GM21825 (cell line): ENCODE results near the gene STOX2.

ENCODE experiments used
- ATAC-seq: cut with Tn5 transposase; IDR thresholded peaks from one replicate; pipeline ENCODE4 v1.9.1; 2021; ENCODE audit warnings: mild to moderate bottlenecking, moderate library complexity; ENCODE audit not compliant: unreplicated experiment

The STOX2 gene

GRCh38 chr4:183889190-183889589, 15.9 kb upstream of the STOX2 start:
- ATAC-seq: no peak

- no peak for ATAC-seq
These were observed 7.9 kb upstream of the STOX2 start for GRCh38 chr4:183897193-183897592.

GRCh38 chr4:183898456-183898855, 6.7 kb upstream of the STOX2 start:
- no peak for ATAC-seq

GRCh38 chr4:183903021-183903760, 1.9 kb upstream of the STOX2 start:
- ATAC-seq: no peak

- no peak for ATAC-seq
These were observed 734 bp downstream of the STOX2 start for GRCh38 chr4:183905593-183906488.

DNA sequence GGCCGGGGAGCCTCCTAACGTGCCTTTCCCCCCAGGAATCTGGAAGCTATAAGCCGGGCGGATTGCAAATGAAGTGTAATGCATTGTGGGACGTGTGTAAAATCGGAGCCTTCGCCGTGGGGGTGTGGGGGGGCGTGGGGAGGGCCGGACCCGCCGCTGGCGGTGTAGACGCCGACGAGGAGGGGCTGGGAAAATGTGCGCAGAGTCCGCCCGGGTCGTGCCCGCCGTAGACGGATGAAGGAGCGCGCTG, 1.3 kb downstream of the STOX2 start:
- no peak for ATAC-seq

DNA sequence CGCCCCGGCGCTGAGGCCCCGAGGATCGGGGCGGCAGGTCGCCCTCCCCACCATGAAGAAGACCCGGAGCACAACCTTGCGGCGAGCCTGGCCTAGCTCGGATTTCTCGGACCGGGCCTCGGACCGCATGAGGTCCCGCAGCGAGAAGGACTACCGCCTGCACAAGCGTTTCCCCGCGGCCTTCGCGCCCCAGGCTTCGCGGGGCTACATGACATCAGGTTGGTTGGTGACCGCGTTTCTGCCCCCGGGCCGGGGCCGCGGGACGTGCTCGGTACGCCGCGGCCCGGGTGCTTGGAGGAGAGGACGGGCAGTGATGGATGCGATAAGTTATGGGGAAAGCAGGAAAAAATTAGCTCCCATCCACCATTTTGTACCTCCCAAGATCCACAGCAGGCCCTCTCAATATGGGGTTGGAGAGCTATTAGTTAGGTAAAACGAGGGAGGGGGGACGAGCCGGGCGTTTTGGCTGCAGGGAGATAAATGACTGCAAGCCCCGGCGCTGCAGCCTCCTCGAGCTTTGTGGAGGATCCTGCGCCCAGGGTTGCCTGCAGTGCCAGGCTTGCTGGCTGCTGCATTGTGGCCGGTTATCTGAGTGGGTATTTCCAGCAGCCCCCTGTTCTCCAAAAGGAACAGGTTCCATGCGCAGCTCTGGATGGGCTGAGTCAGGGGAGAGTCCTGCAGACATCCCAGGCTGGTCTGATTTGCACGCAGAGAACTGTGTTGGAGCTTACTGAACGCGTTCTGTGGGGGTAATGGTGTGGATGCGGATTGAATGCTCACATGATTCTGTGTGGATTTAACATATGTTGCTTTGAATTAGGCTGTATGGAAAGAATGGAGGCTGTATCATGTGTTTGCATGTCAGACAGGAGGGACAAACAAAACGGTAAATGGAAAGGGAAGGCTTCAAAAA, 1.9 kb downstream of the STOX2 start:
- ATAC-seq: no peak

DNA sequence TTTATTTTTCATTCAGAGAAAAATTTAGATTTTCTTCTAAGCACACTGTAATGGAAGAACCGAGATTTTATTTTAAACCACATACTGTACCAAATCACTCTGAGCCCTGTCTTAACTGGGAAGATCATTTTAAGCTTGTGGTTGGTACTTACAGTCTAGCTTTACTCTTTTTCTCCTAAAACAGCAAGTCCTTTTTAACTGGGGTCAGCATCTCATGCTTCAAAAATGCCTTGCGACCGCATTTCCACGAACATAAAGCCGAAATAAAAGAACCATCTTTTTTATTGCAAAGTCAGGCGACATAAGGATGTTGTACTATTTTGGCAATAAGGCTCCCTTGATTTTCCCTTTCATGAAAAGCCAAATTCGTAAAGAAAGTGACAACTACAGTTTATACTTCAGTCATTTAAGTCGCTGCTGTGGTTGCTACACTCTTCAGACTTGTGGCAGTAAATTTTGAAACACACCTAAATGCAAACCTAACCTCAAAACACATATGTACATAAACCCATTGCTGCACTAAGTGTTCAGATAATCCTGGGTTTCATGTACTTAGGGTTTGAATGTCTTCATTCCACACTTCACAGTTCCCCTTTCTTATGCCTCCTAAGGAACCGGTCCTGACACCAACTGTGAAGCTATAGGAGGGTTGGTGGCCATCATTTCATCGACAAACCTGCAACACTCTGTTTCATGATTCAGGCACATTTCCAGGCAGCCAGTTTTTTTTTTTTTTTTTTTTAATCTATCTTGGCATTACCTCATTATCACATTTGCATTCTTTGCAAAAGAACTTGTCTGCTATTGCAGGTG, 3.0 kb downstream of the STOX2 start:
- no peak for ATAC-seq

DNA sequence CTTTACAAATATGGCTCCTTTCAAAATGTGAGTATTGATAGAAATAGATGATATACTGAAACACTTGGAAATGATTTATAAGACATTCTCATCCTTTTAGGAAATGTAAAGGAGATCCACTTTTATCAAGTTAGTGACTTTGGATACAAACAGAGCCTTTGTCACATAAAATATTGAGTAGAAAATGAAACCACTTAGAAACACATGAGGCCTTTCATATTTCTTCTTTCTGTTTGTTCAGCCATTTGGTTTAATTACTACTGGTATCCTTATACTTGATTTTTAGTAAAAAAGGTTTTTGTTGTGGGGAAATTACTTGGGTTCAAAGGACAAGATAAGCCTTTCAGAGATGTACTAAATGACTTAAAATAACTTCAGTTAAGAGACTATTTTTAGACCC, 4.1 kb downstream of the STOX2 start:
- no peak for ATAC-seq

DNA sequence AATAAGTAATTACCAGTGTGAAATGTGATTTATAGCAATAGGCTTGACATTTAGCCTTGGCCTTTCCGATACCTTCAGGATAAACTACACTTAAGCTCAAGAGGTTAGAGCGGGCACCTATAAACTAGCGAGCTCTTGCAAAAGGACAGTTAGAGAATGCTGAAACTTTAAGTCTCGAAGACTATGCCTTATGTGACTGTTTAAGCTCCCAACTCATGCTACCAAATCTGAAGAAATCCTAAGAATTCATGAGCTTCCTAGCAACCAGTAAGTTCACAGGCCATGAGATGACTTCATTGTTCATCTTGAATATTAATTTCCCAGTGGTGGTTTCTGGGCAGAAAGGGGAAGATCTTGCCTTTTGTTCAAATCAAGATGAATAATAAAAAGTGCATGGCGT, 4.7 kb downstream of the STOX2 start:
- no peak for ATAC-seq

- ATAC-seq: no peak
These were observed 7.5 kb downstream of the STOX2 start for GRCh38 chr4:183912585-183912984.

DNA sequence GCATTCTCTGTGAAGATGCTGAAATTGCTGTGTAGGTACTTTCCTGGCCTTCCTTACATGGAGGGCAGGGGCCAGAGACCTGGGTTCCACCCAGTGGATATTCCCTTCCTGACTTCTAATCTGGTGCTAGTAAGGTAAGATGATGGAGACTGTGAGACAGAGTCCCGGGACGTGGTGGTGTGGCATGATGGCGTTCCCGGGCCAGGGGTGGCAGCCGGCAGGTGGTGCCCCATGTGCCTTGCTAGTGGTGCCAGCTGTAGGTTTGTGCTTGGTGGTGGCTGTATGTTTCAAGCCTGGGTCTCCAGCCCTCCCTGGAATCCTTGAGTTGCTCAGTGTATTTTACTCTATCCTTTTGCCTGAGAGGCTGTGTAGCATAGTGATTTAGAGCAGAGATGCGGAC, 10.9 kb downstream of the STOX2 start:
- ATAC-seq: no peak

GRCh38 chr4:183918696-183919095, 13.6 kb downstream of the STOX2 start:
- no peak for ATAC-seq

DNA sequence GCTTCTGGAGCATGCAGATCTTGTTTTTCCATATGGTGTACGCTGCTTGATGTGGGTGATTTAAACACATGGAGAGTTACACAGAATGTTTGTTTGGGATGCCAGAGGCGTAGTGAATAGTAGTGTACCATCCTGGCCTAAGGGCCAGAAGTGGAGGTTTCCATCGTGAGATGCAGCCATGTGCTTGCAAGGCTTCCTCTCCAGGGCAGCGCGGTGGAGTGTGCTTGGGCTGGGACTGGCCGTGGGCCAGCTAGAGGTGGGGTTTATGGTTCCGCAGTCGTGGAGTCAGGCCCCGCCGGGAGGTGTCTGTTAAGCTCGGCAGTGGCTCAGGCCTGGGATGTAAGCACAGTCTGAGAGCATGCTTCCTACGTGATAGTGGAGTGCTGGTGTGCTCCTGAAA, 14.0 kb downstream of the STOX2 start:
- no peak for ATAC-seq

GRCh38 chr4:183920512-183920911, 15.4 kb downstream of the STOX2 start:
- no peak for ATAC-seq

DNA sequence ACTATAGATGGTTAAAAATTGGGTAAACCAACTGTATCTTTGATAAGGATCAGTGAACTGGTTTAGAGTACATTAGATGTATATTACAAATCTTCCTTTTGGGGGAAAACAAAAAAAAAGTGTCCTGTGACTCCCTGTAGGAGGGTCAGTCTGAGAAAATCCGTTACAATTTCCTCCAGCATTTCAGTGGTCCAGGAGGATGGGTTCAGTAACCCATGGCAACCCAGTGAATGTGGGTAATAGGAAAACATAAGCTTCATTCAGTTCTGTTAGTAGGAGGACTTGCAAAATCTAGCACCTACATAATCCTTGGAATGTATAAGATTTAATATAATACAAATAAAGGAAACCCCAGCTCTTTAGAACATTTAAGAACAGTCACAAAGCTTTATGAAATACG, 16.2 kb downstream of the STOX2 start:
- ATAC-seq: no peak

- no peak for ATAC-seq
These were observed 19.4 kb downstream of the STOX2 start for GRCh38 chr4:183924362-183925044.

DNA sequence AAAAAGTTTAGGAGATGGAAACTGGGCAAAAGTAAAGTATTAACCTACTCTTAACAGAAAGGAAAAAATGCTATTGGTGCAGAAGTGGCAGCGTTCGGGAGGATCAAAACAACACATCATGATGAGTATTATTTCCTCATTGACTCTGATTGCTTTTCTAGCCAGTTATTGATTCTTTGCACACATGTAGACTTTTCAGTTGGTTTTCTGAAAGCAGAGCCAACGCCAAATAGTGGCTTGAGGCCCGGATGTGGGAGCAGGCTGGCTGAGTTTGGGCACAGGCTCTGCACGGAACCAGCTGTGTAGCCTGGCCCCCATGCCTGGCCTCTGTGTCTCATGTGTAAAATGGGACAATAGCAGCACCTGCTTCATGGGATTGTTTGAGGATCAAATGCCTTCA, 21.8 kb downstream of the STOX2 start:
- no peak for ATAC-seq

DNA sequence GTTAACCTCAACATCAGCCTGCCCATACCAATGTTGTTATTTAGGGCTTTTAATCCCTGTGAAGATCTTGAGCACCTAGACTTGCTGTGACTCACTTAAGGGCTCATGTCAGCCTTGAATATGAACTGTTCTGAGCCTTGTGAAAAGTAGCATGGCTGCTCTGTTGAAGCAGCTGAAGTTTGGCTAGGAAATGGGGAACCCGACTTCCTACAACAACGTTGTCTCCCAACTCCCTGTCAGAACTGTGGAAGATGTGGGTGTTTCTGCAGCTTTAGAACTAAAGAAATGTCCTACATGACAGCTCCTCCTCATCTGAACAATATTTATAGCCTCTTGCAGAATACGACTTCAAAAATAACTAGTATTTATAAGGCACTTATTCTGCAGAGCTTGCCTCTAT, 27.5 kb downstream of the STOX2 start:
- no peak for ATAC-seq

DNA sequence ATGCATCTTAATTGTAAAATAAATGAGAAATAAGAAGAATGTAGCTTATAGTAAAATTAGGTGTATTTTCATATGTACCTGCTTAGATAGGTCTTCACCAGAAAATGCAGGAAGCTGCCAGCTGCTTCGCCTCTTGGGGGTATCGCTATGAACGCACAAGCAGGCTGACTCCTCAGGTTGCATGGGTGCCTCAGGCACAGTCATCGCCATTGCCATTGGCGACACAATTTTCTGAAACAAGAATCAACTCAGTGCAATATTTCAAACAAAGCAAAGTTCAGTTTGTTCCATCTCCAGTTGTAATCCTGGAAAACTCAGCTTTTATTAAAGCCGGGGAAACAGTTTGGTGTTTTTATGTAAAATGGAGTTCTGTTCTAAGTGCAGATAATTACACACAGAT, 29.7 kb downstream of the STOX2 start:
- ATAC-seq: no peak
